Measurements from ENCODE around the gene GPHB5. TPM values are rescaled to one million over a fixed set of nuclear protein-coding genes. Genes with fewer than 3 reads are reported as not detected.

GPHB5 gene
- total and polyA plus RNA-seq, 2 experiments from 2014 or later = not detected

DNA sequence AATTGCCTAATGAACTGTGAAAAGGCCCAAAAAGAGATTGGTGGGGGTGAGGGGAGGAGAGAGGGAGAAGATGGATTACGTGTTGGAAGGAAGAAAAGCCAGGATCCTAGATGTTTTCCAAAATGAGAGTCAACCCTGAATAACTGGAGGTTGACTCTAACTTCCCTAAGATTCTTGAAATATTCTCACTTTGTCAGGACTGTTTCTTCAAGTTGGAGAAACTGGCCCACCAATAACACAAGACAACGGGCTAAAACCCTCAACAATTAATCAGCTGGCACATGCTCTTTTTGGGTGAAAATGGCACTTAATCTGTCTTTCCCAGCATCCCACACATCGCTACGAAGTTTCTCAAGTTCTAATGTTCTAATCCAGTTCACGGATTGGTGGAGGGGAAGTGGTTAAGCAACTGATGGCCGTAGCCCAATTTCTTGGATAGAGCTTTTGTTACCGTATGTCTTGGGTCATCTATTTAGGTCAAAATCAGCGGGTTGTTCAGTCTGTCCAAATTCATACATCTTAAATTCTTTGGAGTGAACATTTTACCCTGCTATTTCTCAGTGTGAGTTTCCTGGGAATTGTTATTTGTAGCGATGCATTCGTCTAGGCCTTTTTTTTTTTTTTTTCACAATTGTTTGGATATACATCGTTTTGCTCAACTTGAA lies 49.0 kb downstream of the GPHB5 start:
- DNase-seq (ENCODE audit: low spot score) (no peak), ATAC-seq (no peak)
- TF ChIP-seq ZNF114 (CRISPR knock-in tag; IDR thresholded peaks at IDR 0.05) (no peak), REST (IDR thresholded peaks at IDR 0.05; ENCODE audit: unreplicated experiment) (no peak), EZH2phosphoT487 (IDR thresholded peaks at IDR 0.05; ENCODE audit: unreplicated experiment) (no peak), EZH2 (IDR thresholded peaks at IDR 0.05; ENCODE audit: low read depth, unreplicated experiment) (no peak), CTCF (conservative IDR thresholded peaks at IDR 0.05; ENCODE audit: low read depth in 2 of 2) (no peak), NANOG (IDR thresholded peaks at IDR 0.05; ENCODE audit: borderline replicate concordance) (no peak), ETS1 (IDR thresholded peaks at IDR 0.05) (no peak), POLR2AphosphoS5 (IDR thresholded peaks at IDR 0.05; ENCODE audit: low read depth) (no peak), STAT1 (IDR thresholded peaks at IDR 0.05; ENCODE audit: unreplicated experiment) (no peak), ZNF331 (CRISPR knock-in tag; IDR thresholded peaks at IDR 0.05; ENCODE audit: low read depth) (no peak), CREB1 (CRISPR knock-in tag; IDR thresholded peaks at IDR 0.05; ENCODE audit: low read depth) (no peak)

More for the DNA sequence above, 49.0 kb downstream of the GPHB5 start:
- H3K27me3 ChIP-seq (ENCODE audit: insufficient read depth) = no peaks in the 10 kb centered on the region
- Mint-ChIP-seq H3K4me3 (no peak overlapping the region), H3K9me3 (peaks cover 24% of the 10 kb centered on the region), H3K4me1 (peaks cover 7% of the 10 kb centered on the region; the same call in 1 of the 3 replicates), H3K27me3 (ENCODE audit: insufficient read depth, low read depth, poor library complexity) (no peaks in the 10 kb centered on the region), H3K27ac (no peak overlapping the region), H3K36me3 (ENCODE audit: low read depth) (peaks cover 24% of the 10 kb centered on the region)
- no peaks in the 10 kb centered on the region for H3K4me1 ChIP-seq (ENCODE audit: insufficient read depth)
- no peaks in the 10 kb centered on the region for H3F3A ChIP-seq (replicated peaks; ENCODE audit: low read depth)
- H3K27ac ChIP-seq (ENCODE audit: low read depth) = no peak overlapping the region
- H3K4me2 ChIP-seq = no peak overlapping the region
- H3K9me2 ChIP-seq (ENCODE audit: insufficient read depth) = 0 out of 2 replicates have a peak, but pooled peaks cover 2% of the 10 kb centered on the region
- no peaks in the 10 kb centered on the region for H4K20me1 ChIP-seq (replicated peaks; ENCODE audit: insufficient read depth)
- H3K4me3 ChIP-seq = no peak overlapping the region
- H2AFZ ChIP-seq = no peak overlapping the region
- no peaks in the 10 kb centered on the region for H3K79me2 ChIP-seq (replicated peaks; ENCODE audit: insufficient read depth)
- H3K36me3 ChIP-seq (ENCODE audit: insufficient read depth) = no peaks in the 10 kb centered on the region

Data from GM23338 (cell line).